Measurements from ENCODE around the gene MX2. TPM values are rescaled to one million over a fixed set of nuclear protein-coding genes. Genes with fewer than 3 reads are reported as not detected.
A peak's percentile ranks its signal among the peaks of the same experiment; 100 is the strongest.
"Not testable (repeated sequence)": the region's sequence is repeated elsewhere in the genome, so short reads cannot be mapped to it uniquely, and the experiment has no call there.

The MX2 gene
- total RNA-seq, 1 donor from 2014 or later = 4.5 TPM

- DNase-seq = no peak
Observed at GRCh38 chr21:41418393-41418792, 56.6 kb downstream of the MX2 start.

- DNase-seq = no peak
Observed at GRCh38 chr21:41418956-41419680, 57.3 kb downstream of the MX2 start.

GRCh38 chr21:41419921-41420862 lies 58.4 kb downstream of the MX2 start:
- DNase-seq = peak; percentile 83

- DNase-seq = not testable (repeated sequence)
Observed at GRCh38 chr21:41420998-41421397, 59.2 kb downstream of the MX2 start.

GRCh38 chr21:41422546-41423304 lies 60.9 kb downstream of the MX2 start:
- DNase-seq = no peak

- not testable (repeated sequence) for DNase-seq
Observed at GRCh38 chr21:41423305-41423636, 61.4 kb downstream of the MX2 start.

GRCh38 chr21:41425588-41425953 lies 63.7 kb downstream of the MX2 start:
- DNase-seq = no peak

GRCh38 chr21:41425954-41426675 lies 64.3 kb downstream of the MX2 start, which contains the start of gene MX1:
MX1 (plus strand) TSS chr21:41426239; CDS start chr21:41432071, 5,832 bp downstream.
- DNase-seq = no peak

GRCh38 chr21:41426676-41427404 lies 65.0 kb downstream of the MX2 start:
- no peak for DNase-seq

GRCh38 chr21:41427556-41427955 lies 65.7 kb downstream of the MX2 start:
- no peak for DNase-seq

- DNase-seq = no peak
Observed at GRCh38 chr21:41428311-41428710, 66.5 kb downstream of the MX2 start.

GRCh38 chr21:41428847-41429246 lies 67.0 kb downstream of the MX2 start:
- DNase-seq = no peak

- no peak for DNase-seq
Observed at GRCh38 chr21:41429305-41429704, 67.5 kb downstream of the MX2 start.

- no peak for DNase-seq
Observed at GRCh38 chr21:41429925-41430491, 68.2 kb downstream of the MX2 start.

- no peak for DNase-seq
Observed at GRCh38 chr21:41431788-41432548, 70.1 kb downstream of the MX2 start.

- DNase-seq = no peak
Observed at GRCh38 chr21:41432562-41433460, 71.0 kb downstream of the MX2 start.

GRCh38 chr21:41433566-41433965 lies 71.7 kb downstream of the MX2 start:
- no peak for DNase-seq

- DNase-seq = no peak
Observed at GRCh38 chr21:41435706-41436105, 73.9 kb downstream of the MX2 start.

- no peak for DNase-seq
Observed at GRCh38 chr21:41437729-41438128, 75.9 kb downstream of the MX2 start.
